ENCODE measurements around the gene ERGIC1. TPM values are rescaled to one million over a fixed set of nuclear protein-coding genes. Genes with fewer than 3 reads are reported as not detected.

The ERGIC1 gene
- total RNA-seq, 4 donors from 2014 or later = 116 to 172 (median 144) TPM

DNA sequence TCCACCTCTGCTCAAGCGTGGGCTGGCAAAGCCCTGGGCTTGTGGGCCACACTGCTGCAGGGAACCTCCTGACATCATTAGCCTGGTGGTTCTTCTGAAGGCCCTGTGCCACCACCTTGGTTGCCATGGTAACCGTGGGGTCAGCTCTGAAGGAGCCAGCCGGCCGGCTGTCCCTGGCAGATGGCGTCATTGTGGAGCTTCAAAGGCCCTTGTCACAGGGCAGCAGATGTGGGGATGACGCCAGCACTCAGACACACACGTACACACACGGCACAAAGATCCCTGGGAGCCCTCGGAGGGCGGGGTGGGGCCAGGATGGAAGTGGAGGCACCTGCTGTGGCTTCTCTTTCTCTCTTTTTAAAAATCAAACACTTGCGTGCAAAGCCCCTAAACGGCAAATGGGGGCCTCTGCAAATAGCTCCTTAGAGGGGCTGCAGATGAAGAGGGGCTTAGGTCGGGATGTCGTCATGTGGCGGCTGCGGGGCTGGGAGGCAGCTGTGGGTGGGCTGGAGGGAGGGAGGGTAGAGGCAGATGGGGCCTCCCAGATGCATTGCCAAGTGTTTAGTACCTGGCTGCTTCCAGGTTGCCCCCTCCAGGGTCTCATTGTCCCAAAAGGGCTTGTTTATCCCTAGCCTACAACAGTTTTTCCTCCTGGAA is 105.7 kb downstream of the ERGIC1 start:
- no peak for ATAC-seq
- 64 to 82% methylated on average over 7 of the region's 16 CpGs for WGBS, 2 donors (ENCODE audit: low coverage in 1 of 2)
- TF ChIP-seq POLR2AphosphoS5 (IDR thresholded peaks at IDR 0.05) = no peak
- TF ChIP-seq EP300 (IDR thresholded peaks at IDR 0.05) = no peak
- no peak for TF ChIP-seq POLR2A (IDR thresholded peaks at IDR 0.05)
- TF ChIP-seq, protein P1, sequence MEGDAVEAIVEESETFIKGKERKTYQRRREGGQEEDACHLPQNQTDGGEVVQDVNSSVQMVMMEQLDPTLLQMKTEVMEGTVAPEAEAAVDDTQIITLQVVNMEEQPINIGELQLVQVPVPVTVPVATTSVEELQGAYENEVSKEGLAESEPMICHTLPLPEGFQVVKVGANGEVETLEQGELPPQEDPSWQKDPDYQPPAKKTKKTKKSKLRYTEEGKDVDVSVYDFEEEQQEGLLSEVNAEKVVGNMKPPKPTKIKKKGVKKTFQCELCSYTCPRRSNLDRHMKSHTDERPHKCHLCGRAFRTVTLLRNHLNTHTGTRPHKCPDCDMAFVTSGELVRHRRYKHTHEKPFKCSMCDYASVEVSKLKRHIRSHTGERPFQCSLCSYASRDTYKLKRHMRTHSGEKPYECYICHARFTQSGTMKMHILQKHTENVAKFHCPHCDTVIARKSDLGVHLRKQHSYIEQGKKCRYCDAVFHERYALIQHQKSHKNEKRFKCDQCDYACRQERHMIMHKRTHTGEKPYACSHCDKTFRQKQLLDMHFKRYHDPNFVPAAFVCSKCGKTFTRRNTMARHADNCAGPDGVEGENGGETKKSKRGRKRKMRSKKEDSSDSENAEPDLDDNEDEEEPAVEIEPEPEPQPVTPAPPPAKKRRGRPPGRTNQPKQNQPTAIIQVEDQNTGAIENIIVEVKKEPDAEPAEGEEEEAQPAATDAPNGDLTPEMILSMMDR (IDR thresholded peaks at IDR 0.05) = no peak
- peaks cover 0 to 30% (median 0%) of the 10 kb centered on the region in 3 donors for H3K4me1 ChIP-seq
- H3K9me3 ChIP-seq = no peaks in the 10 kb centered on the region
- peak overlapping the region in 1 of 4 donors; percentile 47 for H3K27ac ChIP-seq
- no peak overlapping the region for H3K4me3 ChIP-seq
- H3K27me3 ChIP-seq = no peaks in the 10 kb centered on the region
- peaks cover 0 to 98% of the 10 kb centered on the region in 2 donors for H3K36me3 ChIP-seq

DNA sequence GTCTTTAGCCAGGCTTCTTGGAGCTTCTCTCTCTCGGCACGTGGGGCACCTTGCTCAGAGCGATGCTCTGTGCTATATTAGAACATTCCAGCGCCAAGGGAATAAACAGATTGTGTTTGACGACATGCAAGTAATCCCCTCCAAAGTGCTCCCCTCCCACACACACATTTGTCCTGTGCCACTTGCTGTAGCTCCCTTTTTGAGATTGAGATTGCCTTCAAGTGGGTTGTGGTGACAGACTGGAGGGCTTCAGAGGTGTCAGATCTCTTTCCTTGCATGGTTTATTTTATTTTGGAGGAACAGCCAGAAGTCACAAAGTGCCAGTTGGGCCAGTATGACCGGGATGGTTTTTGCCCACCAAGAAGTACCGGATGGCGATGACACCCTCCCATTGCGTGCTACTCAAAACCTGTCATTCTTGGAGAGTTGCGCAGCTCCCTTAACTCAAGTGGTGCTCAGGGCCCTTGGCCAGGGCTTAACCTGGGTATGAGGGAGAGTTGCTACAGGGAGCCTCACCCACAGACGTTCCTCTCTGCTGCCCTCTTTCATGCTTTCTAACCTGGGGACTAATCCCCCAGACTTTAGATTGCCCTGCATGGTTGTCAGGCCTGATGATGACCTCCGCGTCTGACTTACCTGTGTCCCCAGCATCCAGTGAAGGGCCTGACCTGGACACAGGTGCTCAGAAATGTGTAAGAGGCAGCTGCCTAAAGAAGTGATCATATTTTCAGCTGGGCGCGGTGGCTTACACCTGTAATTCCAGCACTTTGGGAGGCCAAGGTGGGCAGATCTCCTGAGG is 106.4 kb downstream of the ERGIC1 start:
- Histone ChIP-seq H3K4me1 (peaks cover 0 to 30% (median 0%) of the 10 kb centered on the region in 3 donors), H3K4me3 (no peak overlapping the region), H3K36me3 (peaks cover 0 to 98% of the 10 kb centered on the region in 2 donors), H3K27me3 (no peaks in the 10 kb centered on the region), H3K27ac (peak overlapping the region in 1 of 4 donors; percentile 47), H3K9me3 (no peaks in the 10 kb centered on the region)
- 85 to 100% methylated on average over 1 to 9 of the region's 15 CpGs for WGBS, 2 donors (ENCODE audit: low coverage in 1 of 2)
- no peak for TF ChIP-seq EP300 (IDR thresholded peaks at IDR 0.05)
- no peak for TF ChIP-seq POLR2A (IDR thresholded peaks at IDR 0.05)
- TF ChIP-seq POLR2AphosphoS5 (IDR thresholded peaks at IDR 0.05) = no peak
- TF ChIP-seq, protein P1 (IDR thresholded peaks at IDR 0.05) = no peak
- no peak for ATAC-seq

GRCh38 chr5:172941067-172941516 is 107.0 kb downstream of the ERGIC1 start:
- Histone ChIP-seq H3K27me3 (no peaks in the 10 kb centered on the region), H3K36me3 (peaks cover 0 to 98% of the 10 kb centered on the region in 2 donors), H3K4me1 (peaks cover 0 to 30% (median 0%) of the 10 kb centered on the region in 3 donors), H3K27ac (peak overlapping the region in 1 of 4 donors; percentile 26), H3K9me3 (no peaks in the 10 kb centered on the region), H3K4me3 (no peak overlapping the region)
- ATAC-seq = peak; percentile 20
- TF ChIP-seq EP300 (IDR thresholded peaks at IDR 0.05) (no peak), POLR2AphosphoS5 (IDR thresholded peaks at IDR 0.05) (no peak), POLR2A (IDR thresholded peaks at IDR 0.05) (no peak)
- TF ChIP-seq, protein P1 (IDR thresholded peaks at IDR 0.05) = no peak
- 22 to 28% methylated on average over 3 of the region's 4 CpGs for WGBS, 2 donors (ENCODE audit: low coverage in 1 of 2)

DNA sequence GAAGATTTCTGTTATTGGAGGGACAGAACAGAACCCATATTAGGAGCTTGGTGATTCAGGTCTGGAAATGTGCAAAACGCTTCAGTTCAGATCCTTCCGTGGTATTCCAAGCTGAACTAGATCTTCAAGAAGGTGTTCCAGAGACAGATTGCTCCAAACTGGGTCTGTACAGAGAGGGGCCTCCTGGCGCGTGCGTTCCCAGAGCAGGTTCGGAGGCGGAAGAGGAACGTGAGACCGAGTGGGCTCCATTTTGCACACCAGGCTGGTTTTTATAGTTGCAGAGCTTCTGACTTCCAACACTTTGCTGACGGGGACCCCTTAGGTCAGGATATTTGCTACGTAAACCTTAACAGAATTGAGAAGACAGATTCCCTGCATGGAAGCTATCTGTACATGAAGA is 108.5 kb downstream of the ERGIC1 start:
- peak overlapping the region in 3 of 4 donors; percentile 28 to 66 (median 55) for H3K27ac ChIP-seq
- 90 to 97% methylated on average over 8 of the region's 11 CpGs for whole genome bisulfite sequencing, 2 donors (ENCODE audit: low coverage in 1 of 2)
- ATAC-seq = no peak
- H3K4me3 ChIP-seq = no peak overlapping the region
- TF ChIP-seq, protein P1 (IDR thresholded peaks at IDR 0.05) = no peak
- TF ChIP-seq POLR2A (IDR thresholded peaks at IDR 0.05) (no peak), POLR2AphosphoS5 (IDR thresholded peaks at IDR 0.05) (no peak), EP300 (IDR thresholded peaks at IDR 0.05) (no peak)
- H3K9me3 ChIP-seq = no peaks in the 10 kb centered on the region
- peaks cover 0 to 30% (median 0%) of the 10 kb centered on the region in 3 donors for H3K4me1 ChIP-seq
- peaks cover 0 to 98% of the 10 kb centered on the region in 2 donors for H3K36me3 ChIP-seq
- no peaks in the 10 kb centered on the region for H3K27me3 ChIP-seq

All from gastroesophageal sphincter (tissue), 4 donors.